IPS-20b (cell line): ENCODE data around the gene ENKD1.

ENCODE experiments used
- H3K27ac ChIP-seq: one replicate; pipeline ENCODE4 v1.5.1; 2013; ENCODE audit warnings: low read length
- H3K27me3 ChIP-seq: 2 replicates; pipeline ENCODE4 v1.6.1; 2013; ENCODE audit warnings: mild to moderate bottlenecking, low read length, inconsistent platforms; ENCODE audit not compliant: insufficient read depth
- H3K36me3 ChIP-seq: 2 replicates; pipeline ENCODE4 v1.6.1; 2013; ENCODE audit warnings: low read depth, mild to moderate bottlenecking, inconsistent platforms, low read length, moderate library complexity; ENCODE audit not compliant: insufficient read depth
- H3K4me1 ChIP-seq: 2 replicates; pipeline ENCODE4 v1.6.1; 2013; ENCODE audit warnings: mild to moderate bottlenecking, control low read depth, inconsistent platforms, low read length, moderate library complexity; ENCODE audit not compliant: insufficient read depth
- H3K4me3 ChIP-seq: 2 replicates; pipeline ENCODE4 v1.5.1; 2013; ENCODE audit warnings: mild to moderate bottlenecking, low read length, inconsistent platforms
- H3K9ac ChIP-seq: 2 replicates; pipeline ENCODE4 v1.6.1; 2013; ENCODE audit warnings: low read depth, mild to moderate bottlenecking, inconsistent platforms, low read length, moderate library complexity
- H3K9me3 ChIP-seq: 2 replicates; pipeline ENCODE4 v1.6.1; 2013; ENCODE audit warnings: mild to moderate bottlenecking, low read depth, low read length, inconsistent platforms; ENCODE audit not compliant: insufficient read depth

Gene ENKD1

GRCh38 chr16:67666559-67667452 lies at the start of gene ENKD1, which contains the start of gene C16orf86:
ENKD1 (minus strand) TSS chr16:67666750; CDS start chr16:67666442, 308 bp downstream.
C16orf86 (plus strand) TSS chr16:67666814; CDS start chr16:67666971, 157 bp downstream.
- Histone ChIP-seq H3K4me1 (0 out of 2 replicates have a peak, but pooled peaks cover under 1% of the 10 kb centered on the region), H3K27ac (no peak within 1 kb of the TSS), H3K36me3 (no peaks in the 10 kb centered on the region), H3K4me3 (peak within 1 kb of the TSS; percentile 62), H3K27me3 (peaks cover 13% of the 10 kb centered on the region), H3K9me3 (no peaks in the 10 kb centered on the region), H3K9ac (peak within 1 kb of the TSS; percentile 69; the same call in 1 of the 2 replicates)

DNA sequence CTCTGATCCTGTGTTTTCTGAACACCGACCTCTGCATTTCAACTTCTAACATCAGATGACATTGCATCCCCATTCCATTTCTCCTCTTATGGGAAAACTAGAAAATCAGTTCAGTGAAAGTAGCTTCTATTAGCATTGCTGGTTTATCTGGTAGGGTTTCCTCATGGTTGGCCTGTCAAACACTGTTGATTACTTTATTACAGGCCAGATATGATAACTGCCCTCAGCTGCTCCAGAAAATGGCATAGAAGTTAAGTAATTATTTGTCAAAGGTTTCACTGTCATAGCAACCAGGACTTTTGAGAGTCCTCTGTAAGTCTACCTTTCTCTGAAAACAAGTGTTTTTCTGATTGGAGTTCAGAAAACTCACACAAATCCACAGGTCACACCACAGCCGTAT lies 49.5 kb upstream of the ENKD1 start:
- Histone ChIP-seq H3K27me3 (no peaks in the 10 kb centered on the region), H3K9ac (no peak overlapping the region), H3K27ac (no peak overlapping the region), H3K36me3 (peaks cover 9% of the 10 kb centered on the region; the same call in 1 of the 2 replicates), H3K9me3 (no peaks in the 10 kb centered on the region), H3K4me1 (peaks cover 18% of the 10 kb centered on the region), H3K4me3 (no peak overlapping the region)

DNA sequence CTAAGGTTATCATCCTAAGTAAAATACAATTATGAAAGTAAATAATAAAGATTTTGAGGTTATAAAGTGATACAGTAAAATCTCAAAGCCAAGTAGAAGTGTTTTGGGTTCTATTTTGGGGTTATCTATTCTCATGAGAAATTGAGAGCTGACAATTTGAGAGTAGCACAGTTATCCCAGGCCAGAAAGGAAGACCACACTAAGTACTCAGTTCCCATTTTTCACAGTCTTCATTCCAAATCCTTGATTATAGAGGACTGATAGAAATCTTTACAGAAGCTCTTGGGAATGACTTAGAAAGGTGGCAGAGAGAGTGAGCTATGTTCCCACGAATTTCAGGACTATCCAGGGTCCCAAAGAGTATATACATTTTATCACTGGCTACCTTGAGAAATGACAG lies 48.0 kb upstream of the ENKD1 start:
- H3K27ac ChIP-seq = no peak overlapping the region
- H3K4me3 ChIP-seq = no peak overlapping the region
- no peak overlapping the region for H3K9ac ChIP-seq
- H3K4me1 ChIP-seq = peaks cover 16% of the 10 kb centered on the region
- peaks cover 9% of the 10 kb centered on the region; the same call in 1 of the 2 replicates for H3K36me3 ChIP-seq
- no peaks in the 10 kb centered on the region for H3K9me3 ChIP-seq
- no peaks in the 10 kb centered on the region for H3K27me3 ChIP-seq

GRCh38 chr16:67713647-67714273 lies 47.2 kb upstream of the ENKD1 start:
- Histone ChIP-seq H3K27ac (no peak overlapping the region), H3K4me3 (no peak overlapping the region), H3K9me3 (no peaks in the 10 kb centered on the region), H3K9ac (no peak overlapping the region), H3K36me3 (peaks cover 9% of the 10 kb centered on the region; the same call in 1 of the 2 replicates), H3K4me1 (peaks cover 22% of the 10 kb centered on the region), H3K27me3 (no peaks in the 10 kb centered on the region)

- Histone ChIP-seq H3K27me3 (no peaks in the 10 kb centered on the region), H3K4me1 (peaks cover 18% of the 10 kb centered on the region), H3K4me3 (no peak overlapping the region), H3K27ac (no peak overlapping the region), H3K9me3 (no peaks in the 10 kb centered on the region), H3K9ac (no peak overlapping the region), H3K36me3 (no peaks in the 10 kb centered on the region)
Observed at GRCh38 chr16:67710607-67711006, 44.1 kb upstream of the ENKD1 start.

GRCh38 chr16:67709050-67709449 lies 42.5 kb upstream of the ENKD1 start:
- Histone ChIP-seq H3K4me3 (no peak overlapping the region), H3K9me3 (no peaks in the 10 kb centered on the region), H3K27me3 (no peaks in the 10 kb centered on the region), H3K27ac (no peak overlapping the region), H3K4me1 (peaks cover 18% of the 10 kb centered on the region), H3K9ac (no peak overlapping the region), H3K36me3 (no peaks in the 10 kb centered on the region)

DNA sequence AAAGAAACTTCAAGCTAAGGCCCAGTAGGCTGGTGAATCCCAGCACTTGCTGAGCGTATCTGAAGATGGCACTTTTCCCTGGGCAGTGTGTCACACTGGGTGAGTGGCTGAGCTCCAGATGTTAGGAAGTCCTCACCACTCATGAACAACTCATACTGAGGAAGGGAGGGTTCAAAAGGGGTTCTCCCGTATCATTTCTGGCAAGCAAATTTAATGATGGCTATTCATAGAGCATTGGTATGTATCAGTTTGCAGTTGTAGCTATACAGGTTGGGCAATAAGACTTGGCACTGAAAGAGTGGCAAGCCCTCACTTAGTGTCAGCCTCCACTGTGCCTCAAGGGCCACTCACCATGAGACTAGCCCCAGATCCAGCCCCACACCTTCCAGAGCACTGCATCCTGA lies 41.8 kb upstream of the ENKD1 start:
- Histone ChIP-seq H3K36me3 (no peaks in the 10 kb centered on the region), H3K4me1 (peaks cover 13% of the 10 kb centered on the region), H3K27ac (no peak overlapping the region)

DNA sequence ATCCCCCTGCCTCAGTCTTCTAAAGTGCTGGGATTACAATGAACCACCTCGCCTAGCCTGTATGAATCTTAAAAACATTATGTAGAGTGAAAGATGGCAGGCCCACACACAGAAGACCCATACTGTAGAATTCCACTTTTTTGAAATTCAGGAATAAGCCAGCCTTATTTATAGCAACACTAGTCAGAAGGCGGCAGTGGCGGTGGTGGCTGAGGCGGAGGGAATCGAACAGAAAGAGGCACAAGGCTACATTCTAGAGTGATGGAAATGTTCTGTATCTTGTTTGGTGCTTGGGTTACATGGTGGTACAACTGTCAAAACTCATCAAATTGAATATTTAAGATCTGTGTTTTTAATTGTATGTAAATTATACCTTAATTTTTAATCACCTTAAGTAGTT lies 41.2 kb upstream of the ENKD1 start:
- H3K36me3 ChIP-seq = no peaks in the 10 kb centered on the region
- H3K27ac ChIP-seq = no peak overlapping the region
- no peak overlapping the region for H3K9ac ChIP-seq
- H3K27me3 ChIP-seq = no peaks in the 10 kb centered on the region
- peaks cover 13% of the 10 kb centered on the region for H3K4me1 ChIP-seq
- no peak overlapping the region for H3K4me3 ChIP-seq
- H3K9me3 ChIP-seq = no peaks in the 10 kb centered on the region

More for the DNA sequence above, 41.8 kb upstream of the ENKD1 start:
- H3K9me3 ChIP-seq = no peaks in the 10 kb centered on the region
- H3K9ac ChIP-seq = no peak overlapping the region
- no peaks in the 10 kb centered on the region for H3K27me3 ChIP-seq
- no peak overlapping the region for H3K4me3 ChIP-seq

- Histone ChIP-seq H3K27ac (no peak overlapping the region), H3K4me1 (peaks cover 13% of the 10 kb centered on the region), H3K27me3 (no peaks in the 10 kb centered on the region), H3K9me3 (no peaks in the 10 kb centered on the region), H3K36me3 (no peaks in the 10 kb centered on the region), H3K9ac (no peak overlapping the region), H3K4me3 (no peak overlapping the region)
Observed at GRCh38 chr16:67707210-67707609, 40.7 kb upstream of the ENKD1 start.

DNA sequence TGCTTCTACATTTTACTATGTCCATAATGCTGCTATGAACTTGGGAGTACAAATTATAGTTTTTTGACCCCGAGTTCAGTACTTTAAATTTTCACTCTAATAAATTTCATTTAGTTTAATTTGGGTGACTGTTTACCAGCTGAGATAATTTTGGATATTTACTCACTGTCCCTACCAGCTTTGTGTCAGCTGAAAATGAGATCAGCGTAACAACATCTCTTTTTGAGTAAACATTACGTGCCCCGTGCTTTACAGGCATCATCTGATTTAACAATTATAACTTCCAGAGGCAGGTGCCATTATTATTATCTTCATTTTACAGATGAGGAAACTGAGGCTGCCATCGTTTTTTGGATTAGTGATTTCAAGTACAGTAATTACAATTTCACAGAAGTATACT lies 37.6 kb upstream of the ENKD1 start:
- H3K9ac ChIP-seq = no peak overlapping the region
- no peak overlapping the region for H3K4me3 ChIP-seq
- H3K36me3 ChIP-seq = no peaks in the 10 kb centered on the region
- no peaks in the 10 kb centered on the region for H3K9me3 ChIP-seq
- H3K27me3 ChIP-seq = no peaks in the 10 kb centered on the region
- H3K27ac ChIP-seq = no peak overlapping the region
- peaks cover 5% of the 10 kb centered on the region for H3K4me1 ChIP-seq

DNA sequence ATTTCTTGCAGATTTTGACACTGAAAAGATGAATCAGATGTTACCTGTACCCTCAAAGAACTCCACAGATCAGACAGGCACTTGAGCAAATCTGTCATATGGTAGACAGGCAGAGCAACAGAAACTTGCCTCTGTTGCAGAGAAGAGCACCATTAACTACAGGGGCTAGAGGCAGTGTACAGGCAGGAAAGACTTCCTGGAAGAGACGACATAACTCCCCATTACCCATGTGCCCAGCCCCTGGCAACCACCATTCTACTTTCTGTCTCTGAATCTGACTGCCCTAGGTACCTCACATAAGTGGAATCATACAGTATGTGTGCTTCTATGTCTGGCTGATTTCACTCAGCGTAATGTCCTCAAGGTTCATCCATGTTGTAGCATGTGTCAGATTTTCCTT lies 37.1 kb upstream of the ENKD1 start:
- H3K27ac ChIP-seq = no peak overlapping the region
- H3K36me3 ChIP-seq = no peaks in the 10 kb centered on the region
- H3K9ac ChIP-seq = no peak overlapping the region
- no peaks in the 10 kb centered on the region for H3K27me3 ChIP-seq
- H3K9me3 ChIP-seq = no peaks in the 10 kb centered on the region
- peaks cover 4% of the 10 kb centered on the region; the same call in 1 of the 2 replicates for H3K4me1 ChIP-seq
- no peak overlapping the region for H3K4me3 ChIP-seq

- Histone ChIP-seq H3K27me3 (no peaks in the 10 kb centered on the region), H3K9ac (no peak overlapping the region), H3K4me3 (no peak overlapping the region), H3K4me1 (no peaks in the 10 kb centered on the region), H3K36me3 (0 out of 2 replicates have a peak, but pooled peaks cover 4% of the 10 kb centered on the region), H3K9me3 (no peaks in the 10 kb centered on the region), H3K27ac (no peak overlapping the region)
Observed at GRCh38 chr16:67702130-67702529, 35.6 kb upstream of the ENKD1 start.
